Measurements from ENCODE around the gene CC2D2A.

Gene CC2D2A

DNA sequence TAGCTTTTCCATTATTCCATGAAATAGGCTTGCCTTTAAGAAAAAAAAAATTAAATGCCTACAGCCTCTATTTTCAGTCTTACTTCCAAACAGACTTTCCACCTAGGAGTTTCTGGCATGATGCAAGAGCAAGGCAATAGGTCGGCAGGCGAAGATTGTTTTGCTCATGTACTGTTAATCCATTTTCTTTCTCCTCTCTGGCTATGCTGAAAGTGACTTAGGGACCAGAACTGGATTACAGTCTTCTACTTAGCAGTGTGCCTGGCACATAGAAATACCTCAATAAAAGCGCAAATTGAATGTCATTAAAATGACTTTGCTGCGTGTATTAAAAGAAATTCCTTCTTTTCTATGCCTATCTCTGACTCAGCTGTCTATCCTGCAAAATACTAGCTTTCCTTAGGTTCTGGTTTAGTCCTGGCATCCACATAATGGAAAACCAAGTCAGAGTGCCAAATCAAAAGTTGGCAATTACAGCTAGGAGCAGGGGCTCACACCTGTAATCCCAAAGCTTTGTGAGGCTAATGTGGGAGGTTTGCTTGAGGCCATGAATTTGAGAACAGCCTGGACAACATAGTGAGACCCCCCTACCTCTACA, 51.9 kb downstream of the CC2D2A start:
- DNase-seq, result no peak

DNA sequence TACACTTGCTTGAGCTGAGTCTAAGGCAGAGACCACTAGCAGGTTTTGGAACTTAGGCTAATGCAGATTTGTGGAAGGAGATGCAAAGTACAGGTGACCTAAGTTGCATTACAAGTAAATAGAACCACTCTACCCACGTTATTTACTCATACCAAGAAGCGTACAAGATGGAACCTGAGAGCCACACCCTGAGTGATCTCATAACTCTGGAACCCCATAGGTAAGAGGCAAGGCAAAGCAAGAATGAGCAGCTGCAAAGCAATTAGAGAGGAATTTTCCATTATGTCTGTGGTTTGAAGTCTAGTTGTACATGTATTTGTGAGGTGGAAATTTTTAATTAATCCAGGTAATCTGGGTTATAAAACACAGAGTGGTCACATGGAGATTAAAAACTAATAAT, 55.4 kb downstream of the CC2D2A start:
- DNase-seq, result no peak

DNA sequence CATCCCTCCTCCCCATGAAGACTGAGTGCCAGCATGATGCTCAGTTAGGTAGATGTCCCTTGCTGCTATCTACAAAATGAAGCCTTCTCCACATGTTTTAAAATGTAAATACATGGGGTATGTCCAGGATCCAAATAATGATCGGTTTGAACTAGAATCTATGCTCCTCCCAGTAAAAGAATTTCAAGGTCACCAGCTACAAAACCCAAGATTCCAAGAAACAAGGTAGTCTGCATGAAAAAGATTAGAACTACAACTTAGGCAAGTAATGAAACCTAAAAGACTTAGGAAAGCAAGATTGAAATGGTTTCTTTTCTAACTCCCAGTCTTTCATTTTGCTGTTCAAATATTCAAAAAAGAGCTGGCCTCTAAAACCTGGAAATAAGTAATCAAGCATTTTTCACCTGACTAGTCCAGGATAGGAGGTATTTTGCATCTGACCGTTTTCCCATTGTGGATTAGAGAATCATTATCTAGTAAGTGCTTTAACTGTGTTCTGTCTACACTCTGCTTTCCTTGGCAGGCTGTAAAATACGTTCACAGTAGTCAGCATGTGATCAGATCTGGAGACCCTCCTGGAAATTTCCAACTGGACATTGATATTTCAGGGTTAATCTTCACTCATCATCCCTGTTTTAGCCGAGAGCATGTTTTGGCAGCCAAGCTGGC, 57.4 kb downstream of the CC2D2A start:
- DNase-seq, result no peak

DNA sequence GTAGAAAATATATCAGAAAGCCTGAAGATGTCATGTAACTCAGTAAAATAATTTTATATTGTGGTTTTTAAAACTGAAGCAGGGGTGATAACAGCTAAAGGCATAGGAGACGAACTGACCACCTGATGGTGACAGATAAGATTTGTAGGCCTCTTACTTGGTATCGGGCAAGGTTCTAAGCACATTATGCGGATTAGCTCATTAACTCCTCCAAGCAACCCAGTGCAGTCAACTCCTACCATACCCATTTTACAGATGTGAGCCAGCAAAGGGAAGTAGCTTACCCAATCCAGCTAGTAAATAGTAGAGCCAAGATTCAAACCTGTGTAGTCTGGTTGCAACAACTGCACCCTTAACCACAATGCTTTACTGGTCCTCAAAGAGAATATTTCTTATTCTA, 62.1 kb downstream of the CC2D2A start:
- DNase-seq, result no peak

DNA sequence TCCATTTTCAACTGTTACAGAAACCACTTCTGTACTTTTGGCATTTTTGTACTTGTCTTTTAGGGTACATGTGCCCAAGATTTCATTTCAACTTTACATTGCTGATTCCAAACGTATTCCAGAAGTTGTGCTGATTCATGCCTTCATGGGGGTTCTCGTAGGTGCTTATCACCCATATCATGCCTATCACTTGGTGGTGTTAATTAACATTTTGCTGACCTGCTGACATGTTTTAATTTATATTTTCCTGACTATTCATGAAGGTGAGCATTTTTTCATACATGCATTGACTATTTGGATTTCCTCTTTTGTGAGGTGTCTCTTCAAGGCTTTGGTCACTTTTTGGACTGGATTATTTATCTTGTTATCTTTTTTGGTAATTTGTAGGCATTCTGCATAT, 64.1 kb downstream of the CC2D2A start:
- DNase-seq, result no peak

DNA sequence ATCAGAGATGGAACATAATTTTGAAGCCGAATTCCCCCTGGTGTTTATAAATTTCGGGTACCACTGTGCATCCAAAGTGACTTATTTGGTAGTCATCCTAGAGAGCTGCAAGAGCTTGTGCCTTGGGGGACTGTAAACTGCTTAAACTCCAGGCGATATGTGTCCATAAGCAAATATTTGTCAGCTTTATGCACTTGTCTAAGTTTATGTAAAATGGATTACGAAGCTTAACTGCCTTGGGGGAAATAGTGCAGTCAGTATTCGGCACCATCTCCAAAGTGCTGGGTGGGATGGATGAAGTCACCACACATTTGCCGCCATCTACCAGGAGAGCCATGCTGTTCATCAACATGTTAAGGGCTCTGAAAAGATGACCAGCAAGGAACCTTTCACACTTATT, 65.9 kb downstream of the CC2D2A start:
- DNase-seq, result no peak

DNA sequence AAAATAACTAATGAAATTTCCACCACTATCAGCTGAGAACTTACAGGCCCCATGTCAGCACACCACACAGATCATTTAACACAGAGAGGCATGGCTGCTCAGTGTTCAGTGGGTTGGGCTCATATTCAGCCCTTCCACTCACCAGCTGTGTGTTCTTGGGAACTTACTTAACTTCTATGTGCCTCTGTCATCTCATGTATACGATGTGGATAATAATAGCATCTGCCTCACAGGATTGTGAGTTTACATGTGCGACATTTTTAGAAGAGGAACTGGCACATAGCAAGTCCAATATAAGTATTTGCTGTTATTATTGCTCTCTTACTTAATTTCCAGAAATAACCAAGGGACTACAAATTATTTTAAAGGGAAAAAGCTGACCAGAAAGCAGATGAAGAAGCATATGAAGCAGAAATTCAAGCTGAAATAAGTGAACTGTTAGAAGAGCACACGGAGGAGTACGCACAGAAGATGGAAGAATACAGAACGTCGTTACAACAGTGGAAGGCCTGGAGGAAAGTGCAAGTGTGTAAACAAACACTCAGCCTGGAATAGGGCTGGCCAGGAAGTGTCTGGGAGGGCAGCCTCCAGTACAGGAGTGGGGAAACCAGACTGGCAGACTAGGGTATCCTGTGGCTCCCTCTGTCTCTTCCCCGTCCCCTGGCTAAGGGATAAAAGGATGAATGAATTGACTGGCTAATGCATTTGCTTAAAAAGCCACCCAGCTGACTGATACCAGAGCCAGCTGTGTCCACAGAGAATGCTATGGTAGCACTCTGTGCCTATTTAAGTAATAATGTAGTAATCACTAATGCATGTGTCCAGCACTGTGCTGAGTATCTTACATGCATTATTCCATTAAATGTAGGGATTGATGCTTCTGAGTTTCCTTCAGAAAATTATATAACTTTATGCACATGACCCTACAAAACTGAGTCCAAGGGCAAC, 67.1 kb downstream of the CC2D2A start:
- no peak for DNase-seq

DNA sequence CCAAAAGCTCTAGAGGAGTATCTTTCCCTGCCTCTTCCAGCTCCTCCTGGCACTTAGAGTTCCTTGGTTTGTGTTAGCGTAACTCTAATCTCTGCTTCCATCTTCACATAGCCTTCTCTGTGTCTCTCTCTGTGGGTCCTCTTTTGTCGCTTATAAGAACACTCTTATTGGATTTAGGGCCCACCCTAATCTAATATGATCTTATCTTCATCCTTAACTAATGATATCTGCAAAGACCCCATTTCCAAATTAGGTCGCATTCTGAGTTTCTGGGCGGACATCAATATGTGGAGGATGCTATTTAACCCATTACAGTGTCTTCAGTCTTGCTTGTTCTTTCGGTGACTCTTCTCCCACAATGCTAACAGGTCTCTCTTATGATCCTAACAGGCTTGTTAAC, 72.3 kb downstream of the CC2D2A start:
- no peak for DNase-seq

DNA sequence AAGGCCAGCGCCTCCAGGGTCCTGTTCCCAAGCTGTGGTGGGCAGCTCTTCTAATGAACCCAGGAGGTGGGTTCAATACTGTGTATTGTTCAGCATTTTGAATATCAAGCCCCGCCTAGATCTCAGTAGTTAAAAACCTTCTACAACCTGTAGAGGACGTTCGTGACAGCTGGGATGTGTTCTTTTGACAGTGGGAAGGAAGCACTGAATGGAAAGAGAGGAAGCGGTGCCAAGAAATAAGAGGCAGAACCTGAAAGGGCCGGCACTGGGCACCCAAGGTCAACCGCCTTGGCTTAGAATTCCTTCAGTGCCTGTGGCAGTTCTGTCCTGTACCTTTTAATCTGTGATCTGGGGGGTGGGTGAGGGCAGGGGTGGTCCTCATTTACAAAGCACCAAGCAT, 73.1 kb downstream of the CC2D2A start:
- no peak for DNase-seq

DNA sequence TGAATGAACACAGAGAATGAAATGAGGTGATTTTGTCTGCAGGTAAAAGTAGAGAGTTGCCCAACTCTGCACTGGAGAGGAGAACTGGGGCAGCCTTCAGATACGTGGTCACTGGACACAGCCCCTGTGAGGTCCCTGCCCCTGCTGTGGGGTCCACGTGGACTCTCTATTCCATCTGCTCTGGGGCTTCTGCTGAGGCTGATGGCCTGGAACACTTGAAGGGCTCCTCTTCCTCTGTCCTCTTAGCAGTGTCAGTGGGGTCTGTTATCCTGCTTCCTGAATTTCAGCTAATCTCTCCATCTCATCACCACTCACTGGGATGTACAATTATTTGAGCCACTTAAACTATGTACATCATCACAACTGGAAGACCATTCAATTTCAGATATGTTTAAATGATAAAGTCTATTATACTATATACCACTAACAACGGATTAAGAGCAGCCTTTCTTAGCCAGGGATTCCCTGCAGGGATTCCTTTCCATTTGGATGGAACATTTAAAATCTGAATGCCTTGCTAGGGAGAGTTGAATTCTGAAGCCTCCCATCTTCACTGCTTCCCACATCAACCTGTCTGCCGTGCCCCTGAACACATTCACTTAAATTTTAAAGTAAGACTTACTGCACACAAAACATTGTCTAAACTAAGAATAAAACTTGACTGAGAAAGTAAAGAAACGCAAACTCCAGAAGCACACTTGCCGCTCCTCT, 74.0 kb downstream of the CC2D2A start:
- no peak for DNase-seq

DNA sequence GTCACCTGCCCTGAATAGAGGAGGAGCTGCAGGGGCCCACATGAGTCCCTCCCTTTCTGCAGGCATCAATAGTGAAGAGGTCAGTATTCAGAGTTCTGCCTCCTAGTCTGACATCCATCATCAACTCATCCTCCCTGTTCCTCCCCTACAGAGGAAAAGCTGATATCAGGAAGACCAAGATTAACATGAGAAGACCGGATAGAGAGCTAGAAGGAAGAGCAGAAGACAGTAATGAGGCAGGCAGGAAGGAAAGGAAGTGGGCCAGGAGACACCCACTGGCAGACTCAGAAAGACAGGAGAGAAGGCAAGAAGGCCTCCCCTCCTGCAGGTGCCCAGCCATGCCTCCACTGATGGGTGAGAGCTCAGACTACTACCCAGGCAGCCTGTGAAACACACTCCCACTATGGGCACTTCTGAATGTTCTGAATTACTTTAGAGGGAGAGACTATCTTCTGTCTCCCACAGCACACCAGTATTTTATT, 74.6 kb downstream of the CC2D2A start:
- DNase-seq, result no peak

DNA sequence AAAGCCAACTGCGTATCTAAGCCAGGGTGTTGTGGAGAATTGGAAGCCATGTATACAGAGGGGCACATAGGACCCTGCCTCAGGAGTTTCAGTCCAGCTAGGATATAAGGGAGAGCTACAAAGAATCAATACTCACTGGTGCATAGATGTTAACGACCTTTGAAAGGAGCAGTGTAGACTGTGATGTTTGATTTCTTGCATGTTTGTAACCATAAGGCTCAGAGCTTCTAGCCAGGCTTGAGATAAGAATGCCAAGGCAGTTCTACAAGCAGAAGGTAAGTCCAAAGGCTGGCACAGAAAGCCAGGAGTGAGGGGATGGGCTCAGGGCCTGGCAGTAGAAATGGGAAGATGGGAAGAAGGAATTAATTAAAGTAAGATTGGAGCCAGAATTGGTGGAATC, 75.7 kb downstream of the CC2D2A start:
- no peak for DNase-seq

DNA sequence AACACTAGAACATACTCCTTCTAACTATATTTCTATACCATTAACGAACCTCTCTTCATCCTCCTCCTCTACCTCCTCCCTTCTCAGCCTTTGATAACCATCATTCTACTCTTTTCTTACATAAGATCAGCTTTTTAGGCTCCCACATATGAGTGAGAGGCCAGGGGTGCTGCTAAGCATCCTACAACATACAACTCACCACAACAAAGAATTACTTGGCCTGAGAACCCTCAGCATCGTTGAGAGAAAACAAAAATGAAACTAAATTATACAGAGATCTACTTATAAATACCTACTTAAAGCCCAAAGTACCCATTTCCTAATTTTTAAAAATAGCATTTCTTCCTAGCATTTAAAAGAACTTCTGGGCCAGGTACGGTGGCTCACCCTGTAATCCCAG, 77.7 kb downstream of the CC2D2A start:
- DNase-seq, result no peak

DNA sequence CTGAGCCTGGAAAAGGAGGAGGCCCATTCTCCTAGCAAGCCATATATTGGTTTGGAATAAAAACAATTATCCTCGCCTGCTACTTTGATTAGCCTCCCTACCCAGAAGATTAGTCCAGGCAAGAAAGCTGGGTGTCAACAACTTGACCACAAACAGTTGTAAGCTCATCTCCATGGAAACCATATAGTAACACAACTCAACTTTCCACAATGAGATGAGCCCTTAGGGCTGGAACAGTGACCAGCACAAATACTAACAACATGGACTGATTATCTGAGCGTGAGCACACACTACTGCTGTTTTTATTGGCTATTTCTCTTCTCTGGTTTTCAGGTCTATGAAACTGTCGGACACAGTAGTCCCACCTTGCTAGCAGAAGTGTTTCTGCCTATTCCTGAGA, 80.8 kb downstream of the CC2D2A start:
- no peak for DNase-seq

DNA sequence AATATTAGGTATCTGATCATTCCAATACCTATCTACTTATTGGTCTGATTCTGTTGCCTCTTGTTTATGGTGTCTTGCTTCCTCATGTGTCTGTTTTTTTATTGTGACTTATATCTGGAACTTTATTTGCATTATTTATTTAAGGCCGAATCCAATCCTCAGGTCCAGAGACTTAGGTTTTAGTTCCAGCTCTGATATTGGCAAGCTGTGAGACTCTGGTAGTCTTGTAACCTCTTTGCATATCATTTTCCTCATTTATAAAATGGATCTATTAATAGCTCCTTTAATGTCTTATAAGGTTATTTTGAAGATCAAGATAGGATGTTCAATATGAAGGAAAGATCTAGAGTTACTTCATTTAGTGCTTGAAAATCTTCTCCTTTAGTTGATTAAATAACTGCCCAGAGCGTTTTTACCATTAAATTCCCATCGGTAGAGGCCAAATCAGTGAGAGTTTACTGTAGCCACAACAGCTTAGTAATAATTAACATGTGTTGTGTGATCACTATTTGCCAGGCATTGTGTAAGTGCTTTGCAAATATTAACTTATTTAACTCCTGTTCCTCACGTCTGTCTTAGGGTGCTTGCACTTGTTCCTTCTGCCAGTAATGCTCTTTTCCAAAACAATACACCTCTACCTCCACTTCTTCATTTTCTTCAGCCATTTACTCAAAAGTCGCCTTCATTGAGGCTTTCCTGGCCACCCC, 82.2 kb downstream of the CC2D2A start:
- DNase-seq, result no peak

DNA sequence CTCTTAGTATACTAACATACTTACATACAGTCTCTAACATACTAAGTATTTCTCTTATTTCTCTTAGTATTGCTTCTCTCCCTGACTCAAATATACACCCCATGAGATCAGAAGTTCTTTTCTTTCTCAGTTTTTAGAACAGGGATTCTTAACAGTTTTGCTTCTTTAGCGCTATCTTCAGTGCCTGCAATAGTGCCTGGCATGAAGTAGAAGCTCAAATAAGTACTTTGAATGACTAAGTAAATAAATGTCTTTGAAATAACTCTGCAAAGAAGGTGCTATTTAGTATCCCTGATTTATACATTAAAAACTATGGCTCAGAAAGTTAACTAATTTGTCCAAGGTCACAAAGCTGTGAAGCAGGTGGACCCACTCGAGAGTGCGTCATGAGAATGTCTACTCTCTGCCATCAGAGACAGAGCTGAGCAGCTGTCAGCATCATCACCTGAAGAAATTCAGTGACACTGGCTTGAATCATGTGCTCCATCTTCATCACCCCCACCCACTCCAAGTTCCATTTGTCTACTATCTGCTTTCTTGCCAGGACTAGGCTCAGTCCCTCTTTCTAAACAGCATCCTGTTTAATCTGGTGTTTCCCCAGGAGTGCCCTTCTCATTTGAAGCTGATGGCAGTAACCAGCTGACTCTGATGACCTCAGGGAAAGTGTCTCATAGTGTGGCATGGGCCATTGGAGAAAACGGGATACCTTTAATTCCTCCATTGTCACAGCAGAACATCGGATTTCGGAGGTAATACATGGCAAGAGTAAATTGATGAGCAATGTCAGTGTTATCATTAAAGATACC, 83.1 kb downstream of the CC2D2A start:
- DNase-seq, result no peak

DNA sequence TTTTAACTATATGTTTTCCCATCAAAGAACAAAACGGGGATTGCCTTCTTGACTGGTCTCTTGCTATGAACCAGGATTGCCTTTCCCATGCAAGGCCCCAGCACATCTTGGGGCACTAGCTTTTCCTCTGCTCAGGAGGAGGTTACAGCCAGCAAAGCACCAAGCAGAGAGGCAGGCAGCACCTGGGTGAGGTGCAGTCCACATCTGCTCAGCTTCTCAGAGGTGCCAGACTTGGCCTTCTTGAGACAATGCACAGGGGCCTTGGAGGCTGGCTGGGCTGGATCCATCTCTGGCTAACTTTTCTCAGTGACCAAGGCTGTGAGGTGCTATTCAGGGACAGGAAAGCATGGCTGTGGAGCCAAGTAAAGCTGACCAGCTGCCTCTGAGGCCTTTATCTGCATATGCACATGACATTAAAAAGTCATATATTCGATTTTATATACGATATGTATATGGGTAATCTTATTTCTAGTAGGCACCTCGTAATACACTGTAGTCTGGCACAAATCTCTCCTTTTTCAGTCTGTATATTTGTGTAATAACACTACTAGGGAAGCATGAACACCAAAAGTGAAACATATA, 86.9 kb downstream of the CC2D2A start:
- DNase-seq, result no peak

DNA sequence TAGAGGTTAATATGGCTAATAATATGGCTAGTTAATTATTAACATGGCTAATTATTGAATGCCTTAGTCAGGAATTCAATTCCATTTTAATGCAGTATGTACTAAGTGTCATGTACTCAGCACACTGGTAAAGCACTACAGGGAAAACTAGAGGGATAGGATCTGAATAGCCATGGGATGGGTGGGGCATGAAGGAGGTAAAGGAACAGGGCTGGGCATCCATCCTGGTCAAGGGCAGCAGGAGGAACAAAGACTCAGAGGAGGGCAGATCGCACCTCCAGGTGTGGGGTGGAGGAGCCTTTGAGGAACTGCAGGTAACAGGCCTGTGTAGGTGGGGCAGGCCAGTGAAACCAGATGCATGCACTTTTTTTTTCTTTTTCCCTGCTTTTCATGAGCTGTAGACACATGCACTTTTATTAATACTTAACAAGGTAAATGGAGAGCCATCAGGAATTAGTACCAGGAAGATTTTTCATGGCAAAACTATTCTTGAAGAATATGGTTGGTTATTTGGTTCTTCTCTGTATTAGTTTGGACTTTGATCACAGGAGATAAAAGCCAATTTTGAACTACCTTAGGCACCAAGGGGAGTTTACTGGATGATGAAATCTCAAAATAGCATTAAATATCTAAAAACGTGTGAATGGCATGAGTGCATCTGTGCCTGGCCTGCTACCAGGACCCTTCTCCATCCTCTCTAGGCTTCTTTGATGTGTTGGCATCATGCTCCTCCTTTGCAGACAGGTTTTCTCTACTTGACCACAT, 88.3 kb downstream of the CC2D2A start:
- no peak for DNase-seq

DNA sequence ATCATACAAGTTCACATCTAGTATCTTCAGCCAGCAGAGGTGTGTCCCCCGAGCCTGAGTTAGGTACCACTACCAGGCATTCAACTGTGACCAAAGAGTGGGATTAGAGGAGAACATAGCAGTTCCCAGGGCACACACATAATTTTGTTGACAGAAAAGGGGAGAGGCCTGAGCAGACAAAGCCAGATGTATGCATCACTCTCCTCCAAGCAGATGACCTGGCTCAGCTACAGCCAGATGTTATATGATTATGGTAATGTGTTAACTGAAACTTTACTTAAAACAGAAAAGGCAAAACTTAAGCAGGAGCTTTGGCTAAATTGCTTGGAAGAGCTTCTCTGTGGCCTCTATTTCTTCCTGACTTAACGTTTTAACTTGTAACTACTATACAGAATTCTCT, 88.9 kb downstream of the CC2D2A start:
- no peak for DNase-seq

DNA sequence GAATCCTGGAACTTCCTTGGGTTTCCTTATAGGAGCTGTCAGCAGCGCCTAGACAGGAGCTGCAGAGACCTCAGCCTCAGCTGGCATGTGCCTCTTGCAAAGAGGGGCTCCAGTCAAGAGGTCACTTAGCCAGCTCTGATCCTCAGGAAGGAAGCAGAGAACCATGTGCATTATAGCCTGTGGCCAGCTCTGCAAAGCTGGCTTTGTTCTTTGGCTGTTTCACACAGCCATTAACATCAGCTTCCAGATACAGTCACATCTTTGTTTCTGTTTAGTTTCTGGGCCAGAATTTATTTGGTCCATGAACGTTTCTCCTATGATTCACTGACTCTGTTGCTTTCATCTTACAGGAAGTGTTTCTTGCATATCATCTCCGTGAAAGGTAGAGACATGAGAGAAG, 92.4 kb downstream of the CC2D2A start:
- DNase-seq, result no peak

DNA sequence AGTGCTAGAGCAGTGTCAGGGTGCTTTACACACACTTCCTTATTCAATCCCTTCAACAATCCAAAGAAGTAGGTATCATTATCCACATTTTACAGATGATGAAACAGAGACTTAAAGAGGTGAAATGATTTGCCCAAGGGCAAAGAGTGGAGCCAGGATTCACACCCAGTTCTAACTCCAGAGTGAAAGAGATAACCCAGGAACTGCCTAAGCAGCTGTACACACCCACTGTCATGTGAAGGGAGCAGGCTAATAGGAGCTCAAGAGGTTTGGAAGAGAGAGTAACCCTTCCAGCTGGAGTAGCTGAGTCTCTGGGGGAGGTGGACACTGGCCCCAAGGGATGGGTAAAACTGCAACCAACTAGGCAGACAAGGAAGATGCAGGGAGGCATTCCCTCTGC, 92.9 kb downstream of the CC2D2A start:
- no peak for DNase-seq

Measured in activated effector memory CD4-positive, alpha-beta T cell treated with Interleukin-2 at 50 U/mL for 16 hours (primary cell).